Activated CD4-positive, alpha-beta T cell treated with anti-CD3 and anti-CD28 coated beads for 36 hours (primary cell): ENCODE measurements around the gene ACER3. TPM values are rescaled to one million over a fixed set of nuclear protein-coding genes. Genes with fewer than 3 reads are reported as not detected.
"Not testable (repeated sequence)": the region's sequence is repeated elsewhere in the genome, so short reads cannot be mapped to it uniquely, and the experiment has no call there.

ENCODE experiments used
- ATAC-seq: fragments of 200-7000 bp; cut with Tn5 transposase; one replicate; pipeline ENCODE4 v1.10.0; 2021; ENCODE audit warnings: mild to moderate bottlenecking, moderate library complexity
- CTCF ChIA-PET: fragments of 350-600 bp; sonication (Branson Sonifier 250); formaldehyde crosslinking; loops from one replicate; lab custom pipeline; 2021; ENCODE audit warnings: antibody characterized with exemption; lab: Charles Lee
- POLR2A ChIA-PET: fragments of 350-600 bp; sonication (Branson Sonifier 250); formaldehyde crosslinking; loops from one replicate; lab custom pipeline; 2021; ENCODE audit warnings: antibody characterized with exemption, inconsistent platforms; lab: Charles Lee
- DNase-seq: peaks from one replicate; pipeline ENCODE4 v3.0.0-alpha.2; 2020
- H3K27ac Mint-ChIP-seq: one replicate; pipeline ENCODE4 v1.8.0; 2021; ENCODE audit warnings: mixed read lengths
- H3K27me3 Mint-ChIP-seq: one replicate; pipeline ENCODE4 v1.8.0; 2021; ENCODE audit warnings: mixed read lengths
- H3K36me3 Mint-ChIP-seq: one replicate; pipeline ENCODE4 v1.8.0; 2021; ENCODE audit warnings: low read depth, mixed read lengths
- H3K4me1 Mint-ChIP-seq: one replicate; pipeline ENCODE4 v1.8.0; 2021; ENCODE audit warnings: mixed read lengths
- H3K4me3 Mint-ChIP-seq: one replicate; pipeline ENCODE4 v1.8.0; 2021; ENCODE audit warnings: mild to moderate bottlenecking, moderate library complexity, mixed read lengths
- H3K9me3 Mint-ChIP-seq: one replicate; pipeline ENCODE4 v1.8.0; 2021; ENCODE audit warnings: low read depth, mixed read lengths
- intact Hi-C, 2 experiments: fragments of 100-400 bp; cut with DNase I in 1 of 2; cut with micrococcal nuclease in 1 of 2; formaldehyde crosslinking; loops; one replicate each; pipeline versions ENCODE4 v1.14.2 to v1.15.1; 2022 to 2024; cut with DNase I, micrococcal nuclease
- total RNA-seq, 2 experiments: library from RNA; stranded (reverse); gene quantifications; one replicate each; pipeline ENCODE4 v1.2.3, GENCODE V29; 2021

Gene ACER3
- total RNA-seq, 2 experiments from 2014 or later: 8.9 to 10.3 TPM

GRCh38 chr11:76999597-76999996, 138.9 kb downstream of the ACER3 start:
- no peaks in the 10 kb centered on the region for H3K9me3 Mint-ChIP-seq
- no peak overlapping the region for H3K27ac Mint-ChIP-seq
- peaks cover 5% of the 10 kb centered on the region for H3K36me3 Mint-ChIP-seq
- ATAC-seq: no peak
- H3K4me3 Mint-ChIP-seq: no peak overlapping the region
- H3K4me1 Mint-ChIP-seq: no peaks in the 10 kb centered on the region
- POLR2A ChIA-PET: no interaction called here
- CTCF ChIA-PET: interaction anchor here (0.6 kb wide), 1 partner anchor 124 kb away, joined by 3 read pairs; no protein-coding TSS in a partner anchor
- intact Hi-C loops: no loop called here
- DNase-seq: no peak
- no peaks in the 10 kb centered on the region for H3K27me3 Mint-ChIP-seq

GRCh38 chr11:77001613-77002012, 140.9 kb downstream of the ACER3 start:
- intact Hi-C loops: no loop called here
- POLR2A ChIA-PET: no interaction called here
- H3K9me3 Mint-ChIP-seq: peaks cover 2% of the 10 kb centered on the region

DNA sequence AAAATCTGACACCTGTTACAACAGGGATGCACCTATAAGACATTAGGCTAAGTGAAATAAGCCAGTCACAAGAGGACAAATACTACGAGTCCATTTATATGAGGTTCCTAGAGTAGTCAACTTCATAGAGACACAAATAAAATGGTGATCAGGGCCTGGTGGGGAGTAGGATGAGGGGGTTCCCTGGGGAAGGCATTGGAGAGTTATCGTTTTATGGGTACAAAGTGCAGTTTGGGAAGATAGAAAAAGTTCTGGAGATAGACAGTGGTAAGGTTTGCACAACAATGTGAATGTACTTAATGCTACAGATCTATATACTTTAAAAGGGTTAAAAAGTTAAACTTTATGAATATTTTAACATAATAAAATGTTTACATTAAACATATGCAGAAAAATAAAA, 142.1 kb downstream of the ACER3 start:
- Mint-ChIP-seq H3K4me3 (no peak overlapping the region), H3K9me3 (peaks cover 2% of the 10 kb centered on the region), H3K4me1 (no peaks in the 10 kb centered on the region), H3K36me3 (peaks cover 5% of the 10 kb centered on the region), H3K27me3 (no peaks in the 10 kb centered on the region), H3K27ac (no peak overlapping the region)
- CTCF ChIA-PET: interaction anchor here (0.9 to 1.1 kb wide), 2 partner anchors 11 to 28 kb away, joined by 3 to 4 read pairs; no protein-coding TSS in a partner anchor
- DNase-seq (no peak), ATAC-seq (no peak)
- intact Hi-C loops: no loop called here
- POLR2A ChIA-PET: no interaction called here

More at GRCh38 chr11:77001613-77002012, 140.9 kb downstream of the ACER3 start:
- Mint-ChIP-seq H3K27me3 (no peaks in the 10 kb centered on the region), H3K4me1 (no peaks in the 10 kb centered on the region), H3K36me3 (peaks cover 5% of the 10 kb centered on the region), H3K27ac (no peak overlapping the region), H3K4me3 (no peak overlapping the region)
- ATAC-seq: no peak
- no peak for DNase-seq
- CTCF ChIA-PET: no interaction called here

- intact Hi-C loops: no loop called here
- ChIA-PET CTCF (interaction anchor here (0.7 to 0.9 kb wide), 3 partner anchors 17 to 110 kb away, joined by 3 read pairs; no protein-coding TSS in a partner anchor), POLR2A (no interaction called here)
- Mint-ChIP-seq H3K27ac (no peak overlapping the region), H3K4me1 (no peaks in the 10 kb centered on the region), H3K27me3 (no peaks in the 10 kb centered on the region), H3K4me3 (no peak overlapping the region), H3K9me3 (peaks cover 2% of the 10 kb centered on the region), H3K36me3 (peaks cover 5% of the 10 kb centered on the region)
- ATAC-seq (peak; percentile 47), DNase-seq (no peak)
These were observed 143.2 kb downstream of the ACER3 start for GRCh38 chr11:77003963-77004362.

GRCh38 chr11:77009533-77010160, 148.9 kb downstream of the ACER3 start:
- ATAC-seq: no peak
- CTCF ChIA-PET: interaction anchor here (0.7 kb wide), 2 partner anchors 31 to 471 kb away, joined by 3 read pairs; no protein-coding TSS in a partner anchor
- POLR2A ChIA-PET: interaction anchor here (0.9 kb wide), 1 partner anchor 203 kb away, joined by 6 read pairs; no protein-coding TSS in a partner anchor
- H3K4me3 Mint-ChIP-seq: no peak overlapping the region
- intact Hi-C loops: no loop called here
- H3K27me3 Mint-ChIP-seq: no peaks in the 10 kb centered on the region
- no peaks in the 10 kb centered on the region for H3K4me1 Mint-ChIP-seq
- no peak overlapping the region for H3K27ac Mint-ChIP-seq
- DNase-seq: no peak
- no peaks in the 10 kb centered on the region for H3K36me3 Mint-ChIP-seq
- H3K9me3 Mint-ChIP-seq: peaks cover 2% of the 10 kb centered on the region

DNA sequence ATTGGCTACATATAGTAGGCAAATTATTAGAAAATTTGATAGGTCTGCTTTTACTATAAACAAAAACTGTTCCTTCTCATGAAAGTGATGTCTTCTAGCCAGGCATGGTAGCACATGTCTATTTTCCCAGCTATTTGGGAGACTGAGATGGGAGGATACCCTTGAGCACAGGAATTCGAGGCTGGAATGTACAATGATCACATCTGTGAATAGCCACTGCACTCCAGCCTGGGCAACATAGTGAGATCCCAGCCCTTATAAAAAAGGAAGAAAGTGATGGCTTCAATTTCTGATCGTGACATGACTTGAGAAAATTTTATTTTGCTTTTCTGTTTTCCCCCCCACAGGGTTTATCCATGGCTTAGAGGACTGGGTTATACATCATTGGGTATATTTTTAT, 154.0 kb downstream of the ACER3 start:
- POLR2A ChIA-PET: no interaction called here
- Mint-ChIP-seq H3K9me3 (no peaks in the 10 kb centered on the region), H3K27me3 (no peaks in the 10 kb centered on the region), H3K4me1 (peaks cover 12% of the 10 kb centered on the region), H3K4me3 (no peak overlapping the region), H3K27ac (no peak overlapping the region), H3K36me3 (peaks cover 4% of the 10 kb centered on the region)
- DNase-seq (no peak), ATAC-seq (no peak)
- intact Hi-C loops: no loop called here
- CTCF ChIA-PET: interaction anchor here (0.8 to 1.7 kb wide), 3 partner anchors 9 to 112 kb away, joined by 3 to 4 read pairs (median 3); no protein-coding TSS in a partner anchor

GRCh38 chr11:77018396-77018924, 157.7 kb downstream of the ACER3 start:
- DNase-seq, H3K36me3 Mint-ChIP-seq, H3K4me3 Mint-ChIP-seq, POLR2A ChIA-PET, intact Hi-C loops, H3K27me3 Mint-ChIP-seq, H3K9me3 Mint-ChIP-seq: not testable (repeated sequence)
- Mint-ChIP-seq H3K27ac (peak overlapping the region; percentile 35), H3K4me1 (peaks cover 12% of the 10 kb centered on the region)
- CTCF ChIA-PET: interaction anchor here (0.7 to 1.1 kb wide), 2 partner anchors 16 to 33 kb away, joined by 3 read pairs; partner anchors contain the start of gene B3GNT6
- peak; percentile 68 for ATAC-seq

GRCh38 chr11:77019976-77020595, 159.4 kb downstream of the ACER3 start:
- no peak for DNase-seq
- H3K4me3 Mint-ChIP-seq: no peak overlapping the region
- CTCF ChIA-PET: interaction anchor here (0.5 to 1.8 kb wide), 8 partner anchors 16 to 1766 kb away, joined by 3 to 6 read pairs (median 3); no protein-coding TSS in a partner anchor
- no peaks in the 10 kb centered on the region for H3K9me3 Mint-ChIP-seq
- H3K27me3 Mint-ChIP-seq: no peaks in the 10 kb centered on the region
- H3K36me3 Mint-ChIP-seq: peaks cover 7% of the 10 kb centered on the region
- POLR2A ChIA-PET: no interaction called here
- H3K27ac Mint-ChIP-seq: no peak overlapping the region
- intact Hi-C loops: no loop called here
- peak; percentile 26 for ATAC-seq
- peaks cover 12% of the 10 kb centered on the region for H3K4me1 Mint-ChIP-seq

DNA sequence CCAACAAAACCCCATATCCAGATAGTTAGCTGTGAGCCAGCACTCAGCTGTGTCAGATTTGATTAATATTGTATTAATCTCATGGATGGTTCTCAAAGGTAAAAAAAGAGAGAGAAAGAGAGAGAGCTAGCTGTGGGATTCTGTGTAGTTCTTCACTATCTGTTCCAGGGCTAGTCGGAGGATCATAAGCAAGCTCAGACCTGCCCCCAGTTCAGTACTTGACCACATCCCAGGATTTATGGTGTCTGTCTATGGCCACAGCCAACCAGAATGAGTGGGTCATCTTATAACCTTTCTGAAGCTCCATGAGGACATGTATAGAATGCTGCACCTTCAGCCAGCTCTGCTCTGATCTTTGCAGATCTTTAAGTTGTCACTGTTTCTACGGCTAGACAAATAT, 160.0 kb downstream of the ACER3 start:
- intact Hi-C loops: no loop called here
- peaks cover 12% of the 10 kb centered on the region for H3K4me1 Mint-ChIP-seq
- H3K27ac Mint-ChIP-seq: no peak overlapping the region
- no peak overlapping the region for H3K4me3 Mint-ChIP-seq
- H3K36me3 Mint-ChIP-seq: peaks cover 7% of the 10 kb centered on the region
- no peak for ATAC-seq
- ChIA-PET POLR2A (no interaction called here), CTCF (interaction anchor here (0.5 to 1.8 kb wide), 9 partner anchors 17 to 1766 kb away, joined by 3 to 6 read pairs (median 3); no protein-coding TSS in a partner anchor)
- H3K27me3 Mint-ChIP-seq: no peaks in the 10 kb centered on the region
- no peak for DNase-seq
- no peaks in the 10 kb centered on the region for H3K9me3 Mint-ChIP-seq

DNA sequence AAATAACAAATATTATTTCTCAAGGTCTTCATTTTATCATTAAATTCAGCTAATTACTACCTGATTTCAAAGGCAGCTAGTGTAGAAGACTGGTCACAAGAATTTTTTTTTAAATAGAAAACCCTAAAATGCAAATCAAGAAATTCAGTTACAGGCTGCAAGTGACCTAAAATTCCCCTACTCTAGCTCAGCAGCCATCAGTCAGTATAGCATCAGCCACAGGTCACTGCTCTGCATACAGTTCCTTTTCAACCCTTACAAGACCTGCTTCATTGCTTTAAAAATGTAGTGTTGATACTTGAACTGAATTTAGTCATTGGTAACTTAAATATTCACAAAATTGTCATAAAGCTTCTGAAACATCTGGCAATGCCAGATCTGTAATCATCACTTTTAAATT, 164.0 kb downstream of the ACER3 start:
- ChIA-PET CTCF (interaction anchor here (1.0 to 2.4 kb wide), 5 partner anchors 9 to 103 kb away, joined by 3 to 5 read pairs (median 3); partner anchors contain the start of genes B3GNT6 and MYO7A), POLR2A (no interaction called here)
- intact Hi-C loops: no loop called here
- no peaks in the 10 kb centered on the region for H3K9me3 Mint-ChIP-seq
- DNase-seq (no peak), ATAC-seq (no peak)
- H3K27me3 Mint-ChIP-seq: peaks cover 7% of the 10 kb centered on the region
- H3K27ac Mint-ChIP-seq: no peak overlapping the region
- no peak overlapping the region for H3K4me3 Mint-ChIP-seq
- H3K4me1 Mint-ChIP-seq: no peaks in the 10 kb centered on the region
- peaks cover 3% of the 10 kb centered on the region for H3K36me3 Mint-ChIP-seq

DNA sequence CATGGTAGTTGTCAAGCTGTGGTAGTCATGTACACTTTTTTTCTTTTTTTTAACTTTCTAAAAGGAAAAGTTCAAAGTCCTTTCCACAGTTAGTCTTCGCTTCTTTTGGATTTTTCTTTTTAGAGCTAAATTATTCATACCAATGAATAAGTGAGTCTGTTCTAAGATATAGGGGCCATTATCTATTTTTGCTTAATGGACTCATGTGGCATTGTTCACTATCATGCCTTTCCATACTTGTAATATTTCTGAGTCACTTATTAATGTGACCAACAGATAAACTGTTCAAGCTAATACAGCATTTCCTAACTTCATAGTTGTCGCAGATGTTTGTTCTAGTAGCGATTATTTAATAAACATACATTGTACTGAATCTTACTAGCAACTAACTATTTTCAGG, 165.5 kb downstream of the ACER3 start:
- intact Hi-C loops: no loop called here
- ChIA-PET POLR2A (no interaction called here), CTCF (interaction anchor here (0.6 to 2.4 kb wide), 2 partner anchors 13 to 102 kb away, joined by 3 to 5 read pairs; no protein-coding TSS in a partner anchor)
- peaks cover 14% of the 10 kb centered on the region for H3K27me3 Mint-ChIP-seq
- no peak overlapping the region for H3K4me3 Mint-ChIP-seq
- no peaks in the 10 kb centered on the region for H3K36me3 Mint-ChIP-seq
- no peaks in the 10 kb centered on the region for H3K4me1 Mint-ChIP-seq
- DNase-seq: no peak
- H3K9me3 Mint-ChIP-seq: no peaks in the 10 kb centered on the region
- no peak overlapping the region for H3K27ac Mint-ChIP-seq
- ATAC-seq: no peak
